Measurements from ENCODE around the gene GPBAR1.

GRCh38 chr2:218224186-218224585 lies 36.6 kb upstream of the GPBAR1 start:
- TF ChIP-seq CTCF (IDR thresholded peaks at IDR 0.05): no peak
- TF ChIP-seq POLR2A (IDR thresholded peaks at IDR 0.05): no peak

All from body of pancreas (tissue), 4 donors.